ENCODE measurements around the gene PPARG. TPM values are rescaled to one million over a fixed set of nuclear protein-coding genes. Genes with fewer than 3 reads are reported as not detected.

Gene PPARG
- total RNA-seq, 6 donors from 2014 or later = 39.8 to 93.9 (median 52.7) TPM

DNA sequence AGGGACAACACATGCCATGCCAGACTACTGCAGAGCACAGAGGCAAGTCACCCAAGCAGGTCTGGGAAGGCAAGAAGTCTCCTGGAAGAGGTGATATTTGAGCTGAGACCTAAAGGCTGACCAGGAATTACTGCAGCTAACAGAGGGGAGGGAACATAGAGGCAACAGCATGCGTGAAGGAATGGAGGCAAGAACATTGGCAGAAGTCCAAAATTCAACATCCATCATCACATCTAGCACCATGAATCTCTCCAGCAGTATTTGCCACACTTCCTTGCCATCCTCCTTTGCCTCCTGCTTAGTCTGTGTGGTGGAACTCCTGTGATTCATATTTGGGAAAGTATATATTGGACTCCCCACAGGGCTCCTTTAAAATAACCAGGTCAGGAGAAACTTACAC, 194.5 kb downstream of the PPARG start:
- no peak for DNase-seq
- no peak for ATAC-seq (ENCODE audit: low FRiP score in 2 of 2)
- 4 to 13% methylated on average over 1 of the region's 1 CpG for WGBS, 2 donors
- TF ChIP-seq EP300 (IDR thresholded peaks at IDR 0.05) (no peak), POLR2A (IDR thresholded peaks at IDR 0.05) (no peak), POLR2AphosphoS5 (IDR thresholded peaks at IDR 0.05) (no peak)
- TF ChIP-seq, protein P1, sequence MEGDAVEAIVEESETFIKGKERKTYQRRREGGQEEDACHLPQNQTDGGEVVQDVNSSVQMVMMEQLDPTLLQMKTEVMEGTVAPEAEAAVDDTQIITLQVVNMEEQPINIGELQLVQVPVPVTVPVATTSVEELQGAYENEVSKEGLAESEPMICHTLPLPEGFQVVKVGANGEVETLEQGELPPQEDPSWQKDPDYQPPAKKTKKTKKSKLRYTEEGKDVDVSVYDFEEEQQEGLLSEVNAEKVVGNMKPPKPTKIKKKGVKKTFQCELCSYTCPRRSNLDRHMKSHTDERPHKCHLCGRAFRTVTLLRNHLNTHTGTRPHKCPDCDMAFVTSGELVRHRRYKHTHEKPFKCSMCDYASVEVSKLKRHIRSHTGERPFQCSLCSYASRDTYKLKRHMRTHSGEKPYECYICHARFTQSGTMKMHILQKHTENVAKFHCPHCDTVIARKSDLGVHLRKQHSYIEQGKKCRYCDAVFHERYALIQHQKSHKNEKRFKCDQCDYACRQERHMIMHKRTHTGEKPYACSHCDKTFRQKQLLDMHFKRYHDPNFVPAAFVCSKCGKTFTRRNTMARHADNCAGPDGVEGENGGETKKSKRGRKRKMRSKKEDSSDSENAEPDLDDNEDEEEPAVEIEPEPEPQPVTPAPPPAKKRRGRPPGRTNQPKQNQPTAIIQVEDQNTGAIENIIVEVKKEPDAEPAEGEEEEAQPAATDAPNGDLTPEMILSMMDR (IDR thresholded peaks at IDR 0.05) = no peak
- no peaks in the 10 kb centered on the region for H3K9me3 ChIP-seq
- H3K27ac ChIP-seq = peak overlapping the region; percentile 54 to 84 (median 74)
- no peaks in the 10 kb centered on the region for H3K36me3 ChIP-seq
- peaks cover 20 to 38% (median 23%) of the 10 kb centered on the region in 4 donors for H3K4me1 ChIP-seq
- H3K4me3 ChIP-seq = peak overlapping the region in 3 of 4 donors; percentile 71 to 78 (median 75)
- no peaks in the 10 kb centered on the region for H3K27me3 ChIP-seq

DNA sequence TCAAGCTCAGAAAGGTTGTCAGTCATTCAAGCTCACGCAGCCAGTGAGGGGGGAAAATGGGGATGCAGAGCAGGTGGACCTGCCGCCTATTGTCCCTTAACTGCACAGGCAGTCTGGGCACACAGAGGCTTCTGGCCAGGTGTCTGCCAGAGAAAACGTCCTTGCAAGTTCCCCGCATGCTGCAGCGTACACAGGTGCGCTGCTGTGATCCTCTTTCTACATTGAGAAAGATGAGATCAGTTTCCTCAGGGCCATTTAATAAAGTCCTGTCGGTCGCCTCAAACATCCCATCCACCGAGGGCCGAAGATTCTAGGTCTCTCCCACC, 195.0 kb downstream of the PPARG start:
- Histone ChIP-seq H3K4me1 (peaks cover 20 to 38% (median 23%) of the 10 kb centered on the region in 4 donors), H3K36me3 (no peaks in the 10 kb centered on the region), H3K9me3 (no peaks in the 10 kb centered on the region), H3K4me3 (peak overlapping the region; percentile 18 to 78 (median 73)), H3K27ac (peak overlapping the region; percentile 54 to 84 (median 74)), H3K27me3 (no peaks in the 10 kb centered on the region)
- WGBS, 2 donors = 4 to 5% methylated on average over 10 of the region's 10 CpGs
- ATAC-seq (ENCODE audit: low FRiP score in 2 of 2) (no peak), DNase-seq (no peak)
- TF ChIP-seq POLR2A (IDR thresholded peaks at IDR 0.05) = no peak
- no peak for TF ChIP-seq POLR2AphosphoS5 (IDR thresholded peaks at IDR 0.05)

Small RNAs within 50 kb of the gene (small RNA-seq; reads per million reads assigned to genes)
- 0 to 0.86 (median 0) reads per million in 4 donors for gene AC091492.1

Other genes with a start within 250 kb of the PPARG start
- 10 to 100 TPM in 1 of 6 donors, 1 to 10 TPM in 5; 1.6 to 10.5 (median 5.2) TPM for gene TIMP4, start 130.2 kb upstream of the PPARG start, total RNA-seq
- 10 to 100 TPM; 14.6 to 27.2 (median 20.1) TPM for gene TSEN2, start 195.4 kb downstream of the PPARG start, total RNA-seq

Measured in upper lobe of left lung (tissue), 6 donors.